GM18508 (cell line): Measurements from ENCODE around the gene NUCB1.
"Not testable (repeated sequence)": the region's sequence is repeated elsewhere in the genome, so short reads cannot be mapped to it uniquely, and the experiment has no call there.

Experiments used
- ATAC-seq: cut with Tn5 transposase; IDR thresholded peaks from one replicate; pipeline ENCODE4 v1.9.1; 2021; ENCODE audit warnings: moderate number of reproducible peaks; ENCODE audit not compliant: insufficient read depth, unreplicated experiment

The NUCB1 gene

GRCh38 chr19:48899781-48900476 is at the start of gene NUCB1:
NUCB1 (plus strand) TSS chr19:48900312; CDS start chr19:48900797, 485 bp downstream.
- ATAC-seq, result no peak

- no peak for ATAC-seq
Measured at GRCh38 chr19:48852292-48852691, 47.8 kb upstream of the NUCB1 start.

- ATAC-seq, result no peak
Measured at GRCh38 chr19:48853483-48853882, 46.6 kb upstream of the NUCB1 start.

- no peak for ATAC-seq
Measured at GRCh38 chr19:48854103-48854502, 46.0 kb upstream of the NUCB1 start.

DNA sequence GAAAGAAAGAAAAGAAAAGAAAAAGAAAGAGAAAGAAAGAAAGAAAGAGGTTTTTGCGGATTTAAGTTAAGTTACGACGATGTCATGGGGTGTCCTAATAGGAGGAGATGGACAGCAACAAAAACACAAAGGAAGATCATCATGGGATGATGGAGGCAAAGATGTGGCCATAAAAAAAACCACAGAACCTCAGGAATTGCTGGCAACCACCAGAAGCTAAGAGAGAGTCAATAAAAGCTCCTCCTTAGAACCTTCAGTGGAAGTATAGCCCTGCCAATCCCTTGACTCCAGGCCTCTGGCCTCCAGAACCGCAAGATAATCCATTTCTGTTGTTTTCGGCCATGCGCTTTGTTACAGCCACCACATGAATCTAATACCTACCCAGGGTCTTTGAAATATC is 43.2 kb upstream of the NUCB1 start:
- ATAC-seq, result no peak

DNA sequence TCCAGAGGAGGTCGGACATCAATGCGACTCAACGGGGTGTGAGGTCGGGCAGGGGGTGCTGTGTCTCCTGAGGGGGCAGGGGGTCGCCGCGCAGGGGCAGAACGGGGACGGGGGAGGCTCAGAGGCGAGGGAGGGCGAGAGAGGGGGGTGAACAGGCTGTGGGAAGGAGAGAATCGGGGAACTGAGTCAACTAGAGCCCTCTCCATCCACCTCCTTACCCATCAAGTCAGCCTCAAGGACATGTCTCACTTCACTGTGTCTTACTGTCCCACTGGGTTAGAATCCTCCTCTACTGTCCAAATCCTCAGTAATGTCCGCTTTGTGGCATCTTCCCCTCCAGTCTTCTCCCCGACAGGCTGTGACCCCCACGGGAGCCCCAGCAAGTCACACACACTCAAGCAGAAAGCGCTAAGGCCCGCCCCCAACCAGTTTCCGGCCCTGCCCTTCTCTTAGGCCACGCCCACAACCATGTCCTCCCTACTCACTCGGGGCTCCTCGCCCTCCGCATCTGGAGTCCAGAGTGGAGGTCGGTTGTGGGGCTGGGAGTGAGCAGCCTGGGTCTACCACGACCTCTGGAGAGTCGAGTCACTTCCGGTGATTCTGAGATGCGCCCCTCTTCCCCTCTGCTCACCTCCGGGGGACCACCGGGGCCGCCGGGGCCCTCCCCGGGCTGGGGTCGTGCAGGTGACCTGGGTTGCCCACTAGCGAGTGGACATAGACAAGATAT is 41.0 kb upstream of the NUCB1 start:
- ATAC-seq, result no peak

DNA sequence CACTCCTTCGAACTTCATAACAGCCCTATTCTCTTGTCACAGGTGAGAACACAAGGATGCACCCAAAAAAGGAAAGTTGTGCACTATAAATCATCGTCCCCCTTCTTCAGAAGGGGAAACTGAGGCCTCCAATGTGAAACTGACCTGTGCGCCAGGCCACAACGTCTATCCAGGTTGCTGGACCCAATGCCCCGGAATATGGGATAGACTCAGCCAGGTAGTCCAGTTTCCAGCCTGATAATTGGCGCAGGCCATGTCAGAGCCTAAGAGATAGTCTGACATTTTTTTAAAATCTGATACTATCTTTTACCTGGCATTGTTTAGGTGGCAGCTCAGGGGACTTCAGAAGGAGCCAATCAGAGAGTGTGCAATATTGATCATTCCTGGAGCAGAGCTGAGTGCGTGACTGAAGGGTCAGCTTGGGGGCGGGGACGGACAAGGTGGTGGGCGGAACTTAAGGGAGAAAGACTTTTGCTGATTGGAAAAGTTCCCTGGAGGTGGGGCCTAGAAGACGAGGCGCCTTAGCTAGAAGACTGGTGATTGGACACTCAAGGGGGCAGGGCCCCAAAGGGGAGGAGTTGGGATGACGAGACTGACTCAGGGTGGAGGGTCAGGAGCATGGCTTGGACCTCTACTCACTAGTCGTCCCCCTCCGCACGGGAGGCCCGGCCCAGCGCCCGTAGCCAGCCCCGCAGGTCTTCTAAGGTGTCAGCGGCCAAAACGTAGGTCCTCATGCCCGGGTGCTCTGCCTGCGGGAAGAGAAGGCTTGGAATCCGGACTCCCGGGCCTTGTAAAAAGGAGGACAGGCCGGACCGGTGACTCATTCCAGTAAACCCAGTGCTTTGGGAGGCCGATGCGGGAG is 40.2 kb upstream of the NUCB1 start:
- ATAC-seq, result no peak

- ATAC-seq, result no peak
Measured at GRCh38 chr19:48861313-48861712, 38.8 kb upstream of the NUCB1 start.

- ATAC-seq, result no peak
Measured at GRCh38 chr19:48862827-48863226, 37.3 kb upstream of the NUCB1 start.

DNA sequence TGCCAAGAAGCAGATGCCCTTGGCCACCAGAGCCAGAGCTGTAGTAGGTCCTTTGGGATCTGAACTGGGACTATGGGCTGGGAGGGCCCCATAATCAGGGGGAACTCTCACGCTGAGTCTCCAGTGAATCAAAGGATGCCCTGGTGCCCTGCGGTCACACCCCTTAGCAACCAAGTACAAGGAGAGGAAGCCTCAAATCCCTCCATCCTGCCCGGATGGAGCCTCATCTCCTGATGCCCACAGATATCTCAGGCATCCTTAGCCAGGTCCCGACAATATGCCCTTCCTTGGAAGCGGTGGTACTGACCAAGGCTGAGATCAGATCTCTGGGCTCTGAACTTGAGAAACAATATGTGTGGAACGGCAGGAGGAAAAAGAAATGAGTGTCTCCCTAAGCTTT is 33.4 kb upstream of the NUCB1 start:
- ATAC-seq, result no peak

DNA sequence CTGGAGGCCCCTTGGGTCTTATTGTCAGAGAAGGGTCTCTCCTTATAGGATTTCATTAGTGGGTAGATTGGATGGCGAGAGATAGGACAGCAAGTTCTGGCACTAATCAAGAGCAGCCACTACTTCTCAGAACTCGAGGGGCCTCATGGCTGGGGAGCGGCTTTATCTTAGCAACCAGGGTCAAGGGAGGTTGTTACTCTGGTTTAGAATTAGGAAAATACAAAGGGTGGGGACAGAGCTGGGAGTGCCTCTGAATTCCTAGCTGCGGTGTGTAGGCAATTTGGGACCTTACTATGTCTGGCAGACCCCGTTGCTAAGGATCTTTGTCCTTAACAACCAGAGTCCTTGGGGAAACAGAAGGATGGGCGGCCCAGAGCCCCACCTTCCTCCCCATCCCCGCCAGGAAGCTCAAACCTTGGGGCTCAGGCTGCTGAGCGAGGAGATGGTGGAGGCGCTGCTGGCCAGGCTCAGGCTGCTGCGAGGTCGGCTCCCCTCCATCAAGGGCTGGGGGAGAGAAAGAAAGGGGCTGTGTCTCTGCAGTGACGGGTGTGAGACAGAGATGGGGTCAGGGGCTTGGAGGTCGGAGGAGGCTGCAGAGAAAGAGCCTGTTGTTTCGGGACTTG is 32.9 kb upstream of the NUCB1 start:
- ATAC-seq, result no peak

DNA sequence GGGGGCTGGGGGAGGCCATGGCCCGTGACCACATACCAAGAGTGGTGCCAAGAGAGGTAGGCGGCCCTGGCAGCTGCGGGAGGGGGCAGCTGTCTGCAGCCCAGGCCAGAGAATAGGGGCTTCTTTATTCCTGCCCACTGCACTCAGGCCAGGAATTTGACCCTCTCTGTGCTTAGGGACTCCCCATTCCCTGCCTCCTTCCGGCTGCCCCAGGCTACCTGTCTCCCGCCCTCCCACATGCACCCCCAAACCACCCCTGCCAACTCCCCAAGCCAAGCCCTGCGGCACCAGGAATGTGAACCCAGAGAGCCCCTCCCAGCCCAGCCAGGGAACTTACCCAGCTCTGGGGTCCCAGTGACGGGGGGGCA is 32.4 kb upstream of the NUCB1 start:
- ATAC-seq, result no peak

DNA sequence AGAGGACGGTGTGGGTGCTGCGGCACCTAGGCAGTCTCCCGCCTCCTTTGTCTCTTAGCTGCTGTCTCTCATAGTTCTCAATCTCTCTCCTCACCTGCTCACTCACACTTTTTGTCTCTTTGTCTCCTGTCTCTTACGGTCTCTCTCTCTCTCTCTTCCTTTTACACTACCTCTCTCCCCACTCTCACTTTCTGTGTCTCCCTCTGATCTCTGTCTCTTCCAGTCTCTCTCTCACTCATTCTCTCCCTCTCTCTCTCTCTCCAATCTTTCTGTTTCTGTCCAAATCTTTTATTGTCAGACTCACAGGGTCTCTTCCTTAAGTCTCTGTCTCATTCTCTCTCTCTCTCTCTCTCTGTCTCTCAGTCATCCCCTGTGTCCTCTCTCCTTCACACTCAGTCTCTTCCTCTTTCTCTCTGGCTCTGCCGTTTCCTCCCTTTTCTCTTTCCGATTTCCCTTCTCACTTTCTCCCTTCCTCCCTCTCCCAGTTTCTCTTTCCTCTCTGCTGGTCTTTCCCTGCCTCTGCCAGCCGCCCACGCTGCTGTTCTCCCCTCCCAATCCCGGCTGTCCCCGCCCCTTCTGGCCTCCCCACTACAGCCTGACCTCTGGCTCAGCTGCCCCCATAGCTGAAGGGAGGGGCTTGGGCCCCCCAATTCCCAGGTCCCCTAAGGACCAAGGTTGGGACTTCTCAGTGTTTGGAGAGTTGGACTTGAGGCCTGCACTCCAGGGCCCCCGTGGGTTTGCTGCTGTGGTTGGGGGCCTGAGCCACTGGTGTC is 31.8 kb upstream of the NUCB1 start, which contains the start of gene PLEKHA4:
TSS of gene PLEKHA4 (minus strand) at position 504 of the 773 bp plus-strand sequence. CDS start 997 bp downstream, outside the sequence.
- ATAC-seq, result no peak

DNA sequence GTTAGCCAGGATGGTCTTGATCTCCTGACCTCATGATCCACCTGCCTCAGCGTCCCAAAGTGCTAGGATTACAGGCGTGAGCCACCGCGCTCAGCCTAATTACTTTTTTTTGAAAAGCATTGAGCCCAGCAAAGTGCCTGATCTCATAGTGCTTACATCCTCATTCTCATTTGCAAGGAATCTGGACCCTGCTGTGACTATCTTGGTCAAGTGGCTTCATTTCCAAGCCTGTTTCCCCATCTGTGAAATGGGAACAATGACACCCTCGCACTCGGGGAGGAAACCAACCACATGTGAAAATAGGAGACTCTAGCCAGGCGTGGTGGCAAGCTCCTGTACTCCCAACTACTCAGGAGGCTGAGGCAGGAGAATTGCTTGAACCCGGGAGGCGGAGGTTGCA is 30.1 kb upstream of the NUCB1 start:
- ATAC-seq, result no peak

DNA sequence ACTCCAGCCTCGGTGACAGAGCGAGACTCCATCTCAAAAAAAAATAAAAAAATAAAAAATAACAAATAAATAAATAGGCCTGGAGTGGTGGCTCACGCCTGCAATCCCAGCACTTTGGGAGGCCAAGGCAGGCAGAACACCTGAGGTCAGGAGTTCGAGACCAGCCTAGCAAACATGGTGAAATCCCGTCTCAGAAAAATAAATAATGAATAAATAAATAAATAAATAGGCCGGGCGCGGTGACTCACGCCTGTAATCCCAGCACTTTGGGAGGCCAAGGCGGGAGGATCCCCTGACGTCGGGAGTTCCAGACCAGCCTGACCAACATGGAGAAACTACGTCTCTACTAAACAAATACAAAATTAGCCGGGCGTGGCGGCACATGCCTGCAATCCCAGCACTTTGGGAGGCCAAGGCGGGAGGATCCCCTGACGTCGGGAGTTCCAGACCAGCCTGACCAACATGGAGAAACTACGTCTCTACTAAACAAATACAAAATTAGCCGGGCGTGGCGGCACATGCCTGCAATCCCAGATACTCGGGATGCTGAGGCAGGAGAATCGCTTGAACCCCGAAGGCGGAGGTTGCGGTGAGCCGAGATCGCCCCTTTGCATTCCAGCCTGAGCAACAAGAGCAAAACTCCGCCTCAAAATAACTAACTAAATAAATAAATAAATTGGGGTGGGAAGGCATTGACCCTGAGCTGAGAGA is 28.5 kb upstream of the NUCB1 start:
- not testable (repeated sequence) for ATAC-seq

GRCh38 chr19:48872182-48872883 is 27.8 kb upstream of the NUCB1 start, which contains the start of gene PPP1R15A:
PPP1R15A (plus strand) TSS chr19:48872421; CDS start chr19:48873234, 813 bp downstream.
- ATAC-seq, result no peak

- ATAC-seq, result no peak
Measured at GRCh38 chr19:48872884-48873475, 27.1 kb upstream of the NUCB1 start.
